HepG2 (cell line): ENCODE results near the gene FBLN5. TPM values are rescaled to one million over a fixed set of nuclear protein-coding genes. Genes with fewer than 3 reads are reported as not detected.

Experiments used
- ATAC-seq: fragments of 200-7000 bp; cut with Tn5 transposase; 3 replicates; pipeline ENCODE4 v1.9.1; 2020; ENCODE audit warnings: mild to moderate bottlenecking, moderate library complexity
- BruUV-seq: library from RNA; stranded (reverse); fragments of 400-500 nt; replicated peaks from 2 replicates; lab custom pipeline; 2021; lab: Mats Ljungman, UMichigan
- CTCF ChIA-PET: fragments of 300-600 bp; formaldehyde crosslinking; extraction: SDS; loops from one replicate; lab custom pipeline; 2021; ENCODE audit warnings: low total read pairs, inconsistent platforms, low intra/inter-chr PET ratio; lab: Yijun Ruan, JAX
- POLR2A ChIA-PET: fragments of 350-600 bp; sonication (Branson Sonifier 250); formaldehyde crosslinking; loops from one replicate; lab custom pipeline; 2020; ENCODE audit warnings: antibody characterized with exemption, inconsistent platforms; lab: Yijun Ruan, JAX
- DNase-seq: peaks from one replicate; pipeline ENCODE4 v3.0.0-alpha.2; 2015; ENCODE audit warnings: low spot score
- FAIRE-seq: peaks from 3 replicates; lab custom pipeline; 2011; peaks lifted over from hg19 to GRCh38; lab: Jason Lieb, UNC
- H2AFZ ChIP-seq: one replicate; pipeline ENCODE4 v1.6.1; 2011; ENCODE audit warnings: low read length, inconsistent platforms
- H3K27ac ChIP-seq: fragments of 300-600 bp; 3 replicates; pipeline ENCODE4 v1.8.0; 2011; ENCODE audit warnings: mixed run types, mild to moderate bottlenecking, mixed read lengths, low read length, inconsistent platforms; ENCODE audit not compliant: insufficient read depth; ENCODE audit errors: extremely low read length
- H3K27me3 ChIP-seq, 2 experiments: fragments of 200-600 bp in 1 of 2; 2 replicates in 1 of 2; 3 replicates in 1 of 2; pipeline versions ENCODE4 v1.6.0 to v1.8.0; 2011; ENCODE audit warnings: low read length in 2 of 2, mild to moderate bottlenecking in 2 of 2, moderate library complexity in 2 of 2, inconsistent platforms in 1 of 2; ENCODE audit not compliant: insufficient read depth in 2 of 2, control insufficient read depth in 1 of 2
- H3K36me3 ChIP-seq, 2 experiments: fragments of 200-600 bp in 1 of 2; replicated peaks in 1 of 2; 2 replicates in 1 of 2; 3 replicates in 1 of 2; pipeline versions ENCODE4 v1.5.1 to v1.8.0; 2011; ENCODE audit warnings: low read length in 2 of 2, inconsistent platforms in 1 of 2; ENCODE audit not compliant: insufficient read depth in 2 of 2, control insufficient read depth in 1 of 2
- H3K4me1 ChIP-seq: 2 replicates; pipeline ENCODE4 v1.5.1; 2012; ENCODE audit warnings: low read length, inconsistent platforms; ENCODE audit not compliant: insufficient read depth
- H3K4me2 ChIP-seq: 2 replicates; pipeline ENCODE4 v1.6.0; 2011; ENCODE audit warnings: low read depth, low read length, inconsistent platforms
- H3K4me3 ChIP-seq, 3 experiments: fragments of 200-600 bp in 1 of 3; sonication (generic), shearing (Covaris generic) in 1 of 3; replicated peaks in 1 of 3; 2 replicates each; pipeline ENCODE4 v1.5.1; 2011 to 2016; ENCODE audit warnings: low read length in 3 of 3, inconsistent platforms in 2 of 3, low read depth in 2 of 3, mild to moderate bottlenecking in 2 of 3, control low read depth in 1 of 3, mixed read lengths in 1 of 3; ENCODE audit not compliant: insufficient read depth in 1 of 3
- H3K79me2 ChIP-seq: one replicate; pipeline ENCODE4 v1.6.1; 2011; ENCODE audit warnings: low read length, inconsistent platforms; ENCODE audit not compliant: insufficient read depth
- H3K9ac ChIP-seq: 2 replicates; pipeline ENCODE4 v1.6.0; 2011; ENCODE audit warnings: mild to moderate bottlenecking, low read depth, low read length, inconsistent platforms; ENCODE audit not compliant: insufficient read depth
- H3K9me3 ChIP-seq: 2 replicates; pipeline ENCODE4 v1.5.1; 2012; ENCODE audit warnings: mild to moderate bottlenecking, low read length
- H4K20me1 ChIP-seq: 2 replicates; pipeline ENCODE4 v1.6.0; 2011; ENCODE audit warnings: inconsistent platforms, mild to moderate bottlenecking, low read length, moderate library complexity; ENCODE audit not compliant: insufficient read depth
- ASH2L ChIP-seq: fragments of 300-600, 200-600 bp; sonication (generic); IDR thresholded peaks from 2 replicates; pipeline ENCODE4 v1.7.0; 2017; ENCODE audit warnings: low read depth, mild to moderate bottlenecking, moderate library complexity, mixed read lengths, low read length; ENCODE audit not compliant: insufficient read length
- ATM ChIP-seq: fragments of 450-650 bp; IDR thresholded peaks from 2 replicates; pipeline ENCODE4 v1.7.1; 2017; ENCODE audit warnings: mild to moderate bottlenecking, borderline replicate concordance
- ELF1 ChIP-seq: sonication (generic); formaldehyde crosslinking; IDR thresholded peaks from 2 replicates; pipeline ENCODE4 v1.4.0; 2020; ENCODE audit warnings: missing genetic modification reagents
- ERF ChIP-seq: IDR thresholded peaks from 2 replicates; pipeline ENCODE4 v1.6.1; 2018; ENCODE audit warnings: missing biosample characterization, missing genetic modification reagents
- FIP1L1 ChIP-seq: fragments of 200-400 bp; formaldehyde crosslinking; IDR thresholded peaks from 2 replicates; pipeline ENCODE4 v1.6.1; 2018; ENCODE audit warnings: low read depth, mild to moderate bottlenecking, low read length, moderate library complexity, borderline replicate concordance; ENCODE audit not compliant: insufficient read depth
- KDM2A ChIP-seq: sonication (generic); formaldehyde crosslinking; IDR thresholded peaks from 2 replicates; pipeline ENCODE4 v1.4.0; 2020; ENCODE audit warnings: low read depth, missing genetic modification reagents, borderline replicate concordance
- MTA3 ChIP-seq: sonication (generic); formaldehyde crosslinking; IDR thresholded peaks from 2 replicates; pipeline ENCODE4 v1.4.0; 2020; ENCODE audit warnings: missing genetic modification reagents
- MYNN ChIP-seq: sonication (generic); formaldehyde crosslinking; IDR thresholded peaks from 2 replicates; pipeline ENCODE4 v1.4.0; 2020; ENCODE audit warnings: mild to moderate bottlenecking, low read depth, missing genetic modification reagents
- NR2F1 ChIP-seq, 2 experiments: fragments of 450-650 bp in 1 of 2; formaldehyde crosslinking in 1 of 2; IDR thresholded peaks; 2 replicates each; pipeline versions ENCODE4 v1.5.0 to v1.6.1; 2016 to 2020; ENCODE audit warnings: mild to moderate bottlenecking in 1 of 2, missing compliant biosample characterization in 1 of 2, missing genetic modification reagents in 1 of 2, moderate library complexity in 1 of 2
- REL ChIP-seq: sonication (generic); formaldehyde crosslinking; conservative IDR thresholded peaks from 2 replicates; pipeline ENCODE4 v1.8.0; 2022; ENCODE audit warnings: mild to moderate bottlenecking, missing genetic modification reagents, moderate library complexity
- U2AF2 ChIP-seq: fragments of 200-400 bp; formaldehyde crosslinking; IDR thresholded peaks from 2 replicates; pipeline ENCODE4 v1.6.1; 2017; ENCODE audit warnings: low read depth, mild to moderate bottlenecking, low read length
- ZNF264 ChIP-seq: sonication (generic); formaldehyde crosslinking; IDR thresholded peaks from 2 replicates; pipeline ENCODE4 v1.4.0; 2020; ENCODE audit warnings: missing genetic modification reagents
- ZNF441 ChIP-seq: sonication (generic); formaldehyde crosslinking; IDR thresholded peaks from 2 replicates; pipeline ENCODE4 v1.7.0; 2021; ENCODE audit warnings: missing genetic modification reagents, borderline replicate concordance
- ZNF878 ChIP-seq: sonication (generic); formaldehyde crosslinking; IDR thresholded peaks from 2 replicates; pipeline ENCODE4 v1.8.1; 2023; ENCODE audit warnings: mild to moderate bottlenecking, missing genetic modification reagents, moderate library complexity
- WGBS: methylation state at CpG from one replicate; pipeline ENCODE4 v1.1.6; 2017; ENCODE audit warnings: low lambda C conversion rate; 5-methylcytosine and 5-hydroxymethylcytosine counted together
- in situ Hi-C: cut with HindIII; loops from 2 replicates; pipeline ENCODE4 v1.10.0; 2017; ENCODE audit warnings: low pct_unique_long_range_greater_than_20kb; ENCODE audit not compliant: extremely low pct_ligation_motif_present
- intact Hi-C: fragments of 100-400 bp; cut with micrococcal nuclease; formaldehyde crosslinking; loops from one replicate; pipeline ENCODE4 v1.10.0; 2022; ENCODE audit not compliant: unreplicated experiment
- polyA plus RNA-seq, 8 experiments: library from polyadenylated mRNA; depleted of rRNA in 3 of 8; stranded (reverse) in 7 of 8; unstranded in 1 of 8; fragments of >200 nt; fragmentation: Illumina TruSeq in 4 of 8; extraction: Trizol in 4 of 8; gene quantifications; 2 replicates each; pipeline versions ENCODE4 v1.2.1 to v1.2.3, GENCODE V29; 2011 to 2016; ENCODE audit warnings: low read depth in 4 of 8, missing spikeins in 1 of 8, mixed read lengths in 1 of 8; ENCODE audit not compliant: insufficient read depth in 1 of 8
- total RNA-seq, 5 experiments: library from RNA; depleted of rRNA; stranded (reverse); fragments of >200 nt; fragmentation: Illumina TruSeq; extraction: Trizol; gene quantifications; 2 replicates each; pipeline ENCODE4 v1.2.3, GENCODE V29; 2016; ENCODE audit warnings: low read depth in 1 of 5
- TF ChIP-seq, protein P1 (sequence below): sonication (generic); formaldehyde crosslinking; IDR thresholded peaks from 2 replicates; pipeline ENCODE4 v1.4.0; 2020; ENCODE audit warnings: low read depth, mild to moderate bottlenecking, missing genetic modification reagents
- TF ChIP-seq, protein P2 (sequence below): sonication (generic); formaldehyde crosslinking; conservative IDR thresholded peaks from 2 replicates; pipeline ENCODE4 v1.8.0; 2022; ENCODE audit warnings: missing genetic modification reagents
- TF ChIP-seq, protein P3 (sequence below): sonication (generic); formaldehyde crosslinking; IDR thresholded peaks from 2 replicates; pipeline ENCODE4 v1.8.0; 2022; ENCODE audit warnings: mild to moderate bottlenecking, missing genetic modification reagents; ENCODE audit not compliant: insufficient replicate concordance

FBLN5 gene
- total and polyA plus RNA-seq, 2 of the 13 experiments (the other 11 are each of a cell fraction or from before 2014, with no cell fraction given), result 0.38 to 0.77 TPM

DNA sequence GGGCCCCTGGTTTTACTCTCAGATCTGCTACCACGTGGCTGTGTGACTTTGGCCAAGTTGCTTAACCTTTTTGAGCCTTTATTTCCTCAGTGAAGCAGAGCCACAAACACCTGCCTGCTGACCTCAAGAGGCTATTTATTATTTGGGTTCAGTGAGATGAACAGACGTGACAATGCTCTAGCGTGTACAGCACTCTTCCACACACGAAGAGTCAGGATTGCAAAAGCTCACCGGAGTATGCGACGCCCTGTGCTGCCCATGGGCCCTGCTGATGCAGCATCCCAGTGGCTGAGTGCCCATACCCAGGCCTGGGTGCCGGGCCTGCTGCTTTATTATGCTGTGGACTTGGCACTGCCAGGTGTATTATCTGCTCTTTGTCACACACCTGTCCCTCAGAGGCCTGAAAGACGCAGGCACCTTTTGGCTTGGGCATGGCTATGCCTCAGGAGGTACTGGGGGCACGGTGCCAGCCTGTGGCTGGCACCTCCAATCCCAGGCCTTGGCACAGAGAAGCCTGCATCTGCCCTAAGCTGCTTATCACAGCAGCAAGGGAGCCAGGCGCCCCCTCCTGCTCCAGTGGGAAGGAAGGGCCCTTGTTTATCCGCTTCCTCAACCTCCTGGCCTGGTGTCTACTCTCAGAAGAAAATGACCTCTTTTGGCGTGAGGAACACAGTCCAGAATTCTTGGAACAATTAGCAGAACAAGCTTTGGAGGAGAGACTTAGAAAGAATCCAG, 57.9 kb downstream of the FBLN5 start:
- no peaks in the 10 kb centered on the region for H4K20me1 ChIP-seq
- intact Hi-C loops (no loop called here), in situ Hi-C loops (no loop called here)
- no peak for DNase-seq
- H3K4me1 ChIP-seq, result no peaks in the 10 kb centered on the region; the same call in 1 of the 2 replicates
- H3K9me3 ChIP-seq, result no peaks in the 10 kb centered on the region
- no peaks in the 10 kb centered on the region for H3K36me3 ChIP-seq
- H3K27me3 ChIP-seq, result no peaks in the 10 kb centered on the region
- H3K79me2 ChIP-seq, result no peaks in the 10 kb centered on the region
- H3K9ac ChIP-seq, result no peak overlapping the region
- H3K4me3 ChIP-seq, result no peak overlapping the region
- H3K4me2 ChIP-seq, result no peak overlapping the region
- no peak for FAIRE-seq
- H2AFZ ChIP-seq, result no peak overlapping the region
- TF ChIP-seq NR2F1 (CRISPR knock-in tag; IDR thresholded peaks at IDR 0.05) (no peak), U2AF2 (no peak), ATM (no peak), ERF (CRISPR knock-in tag) (no peak), REL (no peak), ELF1 (CRISPR knock-in tag) (no peak), FIP1L1 (no peak), ZNF264 (CRISPR knock-in tag) (no peak), ZNF441 (CRISPR knock-in tag) (no peak), MYNN (CRISPR knock-in tag) (no peak), MTA3 (CRISPR knock-in tag) (no peak), ZNF878 (CRISPR knock-in tag) (no peak), ASH2L (no peak), KDM2A (no peak)
- TF ChIP-seq, protein P1, sequence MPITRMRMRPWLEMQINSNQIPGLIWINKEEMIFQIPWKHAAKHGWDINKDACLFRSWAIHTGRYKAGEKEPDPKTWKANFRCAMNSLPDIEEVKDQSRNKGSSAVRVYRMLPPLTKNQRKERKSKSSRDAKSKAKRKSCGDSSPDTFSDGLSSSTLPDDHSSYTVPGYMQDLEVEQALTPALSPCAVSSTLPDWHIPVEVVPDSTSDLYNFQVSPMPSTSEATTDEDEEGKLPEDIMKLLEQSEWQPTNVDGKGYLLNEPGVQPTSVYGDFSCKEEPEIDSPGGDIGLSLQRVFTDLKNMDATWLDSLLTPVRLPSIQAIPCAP (CRISPR knock-in tag), result no peak
- TF ChIP-seq, protein P2, sequence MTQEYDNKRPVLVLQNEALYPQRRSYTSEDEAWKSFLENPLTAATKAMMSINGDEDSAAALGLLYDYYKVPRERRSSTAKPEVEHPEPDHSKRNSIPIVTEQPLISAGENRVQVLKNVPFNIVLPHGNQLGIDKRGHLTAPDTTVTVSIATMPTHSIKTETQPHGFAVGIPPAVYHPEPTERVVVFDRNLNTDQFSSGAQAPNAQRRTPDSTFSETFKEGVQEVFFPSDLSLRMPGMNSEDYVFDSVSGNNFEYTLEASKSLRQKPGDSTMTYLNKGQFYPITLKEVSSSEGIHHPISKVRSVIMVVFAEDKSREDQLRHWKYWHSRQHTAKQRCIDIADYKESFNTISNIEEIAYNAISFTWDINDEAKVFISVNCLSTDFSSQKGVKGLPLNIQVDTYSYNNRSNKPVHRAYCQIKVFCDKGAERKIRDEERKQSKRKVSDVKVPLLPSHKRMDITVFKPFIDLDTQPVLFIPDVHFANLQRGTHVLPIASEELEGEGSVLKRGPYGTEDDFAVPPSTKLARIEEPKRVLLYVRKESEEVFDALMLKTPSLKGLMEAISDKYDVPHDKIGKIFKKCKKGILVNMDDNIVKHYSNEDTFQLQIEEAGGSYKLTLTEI (CRISPR knock-in tag), result no peak
- TF ChIP-seq, protein P3, sequence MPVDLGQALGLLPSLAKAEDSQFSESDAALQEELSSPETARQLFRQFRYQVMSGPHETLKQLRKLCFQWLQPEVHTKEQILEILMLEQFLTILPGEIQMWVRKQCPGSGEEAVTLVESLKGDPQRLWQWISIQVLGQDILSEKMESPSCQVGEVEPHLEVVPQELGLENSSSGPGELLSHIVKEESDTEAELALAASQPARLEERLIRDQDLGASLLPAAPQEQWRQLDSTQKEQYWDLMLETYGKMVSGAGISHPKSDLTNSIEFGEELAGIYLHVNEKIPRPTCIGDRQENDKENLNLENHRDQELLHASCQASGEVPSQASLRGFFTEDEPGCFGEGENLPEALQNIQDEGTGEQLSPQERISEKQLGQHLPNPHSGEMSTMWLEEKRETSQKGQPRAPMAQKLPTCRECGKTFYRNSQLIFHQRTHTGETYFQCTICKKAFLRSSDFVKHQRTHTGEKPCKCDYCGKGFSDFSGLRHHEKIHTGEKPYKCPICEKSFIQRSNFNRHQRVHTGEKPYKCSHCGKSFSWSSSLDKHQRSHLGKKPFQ (CRISPR knock-in tag), result no peak
- no peak overlapping the region for H3K27ac ChIP-seq
- ChIA-PET CTCF (no interaction called here), POLR2A (no interaction called here)
- WGBS, result 63% methylated on average over 10 of the region's 13 CpGs
- ATAC-seq, result no peak
- no TSS peak for BruUV-seq
